Subcutaneous abdominal adipose tissue (tissue), 5 donors: ENCODE data around the gene CD151.

ENCODE experiments used
- H3K27ac ChIP-seq: one replicate; pipeline ENCODE4 v1.7.0; 2013; ENCODE audit warnings: low read depth, mild to moderate bottlenecking, inconsistent platforms, low read length, moderate library complexity
- H3K27me3 ChIP-seq, 5 donors: one replicate each; pipeline ENCODE4 v1.7.0; 2013; ENCODE audit warnings: low read length in 5 of 5, inconsistent platforms in 1 of 5; ENCODE audit not compliant: control insufficient read depth in 5 of 5, insufficient read depth in 4 of 5
- H3K36me3 ChIP-seq, 5 donors: one replicate each; pipeline ENCODE4 v1.7.0; 2013; ENCODE audit warnings: low read length in 5 of 5; ENCODE audit not compliant: control insufficient read depth in 5 of 5, insufficient read depth in 5 of 5
- H3K4me1 ChIP-seq, 5 donors: one replicate each; pipeline ENCODE4 v1.7.0; 2013; ENCODE audit warnings: low read length in 5 of 5, mild to moderate bottlenecking in 3 of 5, moderate library complexity in 1 of 5; ENCODE audit not compliant: control insufficient read depth in 5 of 5, insufficient read depth in 5 of 5
- H3K4me3 ChIP-seq, 5 donors: one replicate each; pipeline ENCODE4 v1.7.0; 2013; ENCODE audit warnings: low read length in 5 of 5, low read depth in 1 of 5
- H3K9ac ChIP-seq, 5 donors: one replicate each; pipeline ENCODE4 v1.7.0; 2013; ENCODE audit warnings: low read length in 5 of 5, mild to moderate bottlenecking in 4 of 5, moderate library complexity in 3 of 5
- H3K9me3 ChIP-seq, 5 donors: one replicate each; pipeline ENCODE4 v1.7.0; 2013; ENCODE audit warnings: low read length in 5 of 5; ENCODE audit not compliant: control insufficient read depth in 5 of 5
- donor health status: healthy.
- donor health status: healthy.
- donor health status: healthy.
- donor health status: healthy.
- donor health status: healthy.

The CD151 gene

DNA sequence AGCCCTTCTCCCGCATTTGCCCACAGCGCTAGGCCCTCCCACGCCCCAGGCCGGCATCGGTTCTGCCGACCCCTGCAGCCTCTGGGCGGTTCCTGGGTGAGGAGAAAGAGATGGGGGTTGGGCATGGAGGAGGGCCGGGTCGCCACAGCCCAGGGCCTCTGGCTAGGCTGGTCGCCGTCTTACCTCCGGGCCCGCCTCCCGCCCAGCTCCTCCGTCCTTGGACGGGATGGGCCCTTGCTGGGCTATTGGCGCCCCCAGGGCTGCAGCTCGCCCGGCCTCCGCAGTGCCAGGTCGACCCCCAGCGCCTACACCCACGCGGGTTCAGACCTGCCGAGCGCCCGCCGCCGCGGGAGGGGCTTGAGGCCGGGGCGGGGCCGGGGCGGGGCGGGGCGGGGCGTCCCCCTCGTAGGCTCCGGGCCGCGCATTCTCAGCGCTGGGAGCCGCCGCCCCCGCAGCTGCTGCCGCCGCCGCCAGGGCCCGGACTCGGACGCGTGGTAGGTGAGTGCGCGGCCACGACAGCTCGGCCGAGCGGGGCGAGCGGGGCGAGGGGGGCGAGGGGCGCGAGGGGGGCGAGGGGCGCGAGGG, at the start of gene CD151:
Gene CD151 (plus strand): TSS at position 424 of the 585 bp plus-strand sequence. CDS start 3,118 bp downstream, outside the sequence.
- peak within 1 kb of the TSS; percentile 64 to 95 (median 77) for H3K9ac ChIP-seq
- H3K9me3 ChIP-seq, result no peaks in the 10 kb centered on the region
- H3K36me3 ChIP-seq, result peaks cover 0 to 17% (median 16%) of the 10 kb centered on the region in 5 donors
- peak within 1 kb of the TSS; percentile 94 for H3K27ac ChIP-seq
- H3K27me3 ChIP-seq, result no peaks in the 10 kb centered on the region
- H3K4me1 ChIP-seq, result peaks cover 6 to 84% (median 71%) of the 10 kb centered on the region in 5 donors
- H3K4me3 ChIP-seq, result peak within 1 kb of the TSS; percentile 70 to 81 (median 77)

DNA sequence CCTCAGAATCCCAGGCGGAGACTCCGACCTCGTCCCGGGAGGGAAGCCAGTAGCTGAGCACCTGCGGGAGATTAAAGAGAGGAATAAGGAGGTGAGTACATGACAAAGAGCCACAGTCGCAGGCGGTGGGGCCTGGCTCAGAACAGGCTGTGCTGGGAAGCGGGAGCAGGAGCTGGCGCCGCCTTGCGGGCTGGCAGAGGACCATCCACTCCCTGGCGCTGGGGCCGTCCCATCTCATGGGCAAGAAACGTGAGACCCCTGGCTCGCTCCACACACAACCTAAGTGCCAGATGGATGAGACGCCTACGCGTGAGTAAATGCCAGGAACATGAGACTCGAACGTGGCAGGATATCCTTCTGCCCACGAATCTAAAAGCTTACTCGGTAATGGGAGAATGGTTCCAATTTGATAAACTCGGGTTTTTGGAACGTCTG, 49.2 kb upstream of the CD151 start:
- Histone ChIP-seq H3K9me3 (no peaks in the 10 kb centered on the region), H3K4me3 (peak overlapping the region in 1 of 5 donors; percentile 42), H3K4me1 (peaks cover 2 to 25% (median 5%) of the 10 kb centered on the region in 5 donors), H3K36me3 (peaks cover 0 to 31% (median 6%) of the 10 kb centered on the region in 5 donors), H3K27ac (no peak overlapping the region), H3K9ac (peak overlapping the region in 1 of 5 donors; percentile 41), H3K27me3 (peaks cover 0 to 11% (median 3%) of the 10 kb centered on the region in 5 donors)

DNA sequence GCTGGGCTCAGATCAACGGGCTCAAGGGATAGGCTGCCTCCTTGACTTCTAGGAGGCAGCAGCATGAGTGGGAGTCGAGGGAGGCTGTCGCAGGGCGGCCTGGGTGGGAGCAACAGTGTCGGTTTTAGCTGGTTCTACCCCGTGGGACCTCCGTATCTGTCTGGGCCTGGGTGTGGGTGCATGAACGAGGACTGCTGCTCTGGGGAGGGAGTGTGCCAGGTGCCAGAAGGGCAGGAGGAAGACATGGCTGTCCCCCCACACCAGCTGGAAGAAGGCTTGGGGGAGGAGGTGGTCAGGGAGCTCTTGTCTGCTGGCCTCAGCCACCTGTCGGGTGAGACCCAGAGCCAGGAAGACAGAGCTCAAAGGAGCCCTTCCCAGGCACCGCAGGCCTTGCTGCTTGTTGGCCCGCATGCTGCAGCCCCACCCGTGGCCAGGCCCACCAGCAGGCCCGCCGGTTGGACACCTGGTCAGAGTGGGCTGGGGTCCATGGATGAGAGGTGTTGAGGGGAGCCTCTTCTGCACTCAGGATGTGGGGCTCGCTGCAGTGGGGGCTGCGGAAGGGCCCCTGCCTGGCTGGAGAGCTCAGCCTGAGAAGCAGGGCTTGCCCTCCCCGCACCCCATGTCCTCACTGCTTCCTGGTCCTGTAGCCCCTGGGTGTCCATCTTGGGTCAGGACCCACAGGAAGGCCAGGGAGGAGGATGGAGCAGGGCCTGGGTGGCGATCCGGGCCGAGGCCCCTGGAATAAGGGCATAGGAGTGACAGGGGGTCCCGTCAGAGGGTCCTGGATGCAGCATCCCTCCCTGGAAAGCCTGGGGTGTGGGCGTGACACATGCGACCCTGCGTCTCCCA, 46.3 kb upstream of the CD151 start:
- Histone ChIP-seq H3K9ac (no peak overlapping the region), H3K27me3 (peaks cover 7 to 22% (median 12%) of the 10 kb centered on the region in 5 donors), H3K27ac (no peak overlapping the region), H3K4me1 (peaks cover 2 to 18% (median 3%) of the 10 kb centered on the region in 5 donors), H3K4me3 (no peak overlapping the region), H3K36me3 (peaks cover 0 to 22% (median 0%) of the 10 kb centered on the region in 5 donors), H3K9me3 (no peaks in the 10 kb centered on the region)

DNA sequence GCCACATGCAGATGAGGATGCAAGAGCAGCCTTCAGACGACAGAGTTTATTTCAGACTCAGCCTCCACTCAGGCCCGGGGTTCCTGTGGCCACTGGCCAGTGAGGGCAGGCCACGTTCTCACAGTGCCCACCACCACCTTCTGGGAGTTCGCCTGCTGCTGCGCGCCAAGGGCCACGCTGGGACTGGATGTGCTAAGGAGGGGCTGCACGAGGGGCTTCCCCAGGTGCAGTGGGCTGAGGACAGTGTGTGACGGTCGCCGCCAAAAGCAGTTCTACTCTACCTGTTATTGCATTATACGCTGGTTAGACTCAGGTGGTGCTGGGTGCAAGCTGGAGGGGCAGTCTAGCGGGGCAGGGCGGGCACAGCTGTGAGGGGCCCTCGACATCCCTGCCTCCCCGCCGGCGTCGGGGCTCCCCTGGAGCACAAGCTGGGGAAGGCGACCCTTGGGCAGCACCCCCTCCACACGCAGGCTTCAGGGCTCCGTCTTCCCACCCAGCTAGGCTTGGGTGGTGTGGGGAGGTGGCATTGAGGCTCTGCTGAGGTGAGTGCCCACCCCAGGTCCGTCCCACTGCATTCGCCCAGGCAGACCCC, 45.6 kb upstream of the CD151 start:
- no peak overlapping the region for H3K9ac ChIP-seq
- no peak overlapping the region for H3K27ac ChIP-seq
- H3K4me1 ChIP-seq, result peaks cover 2 to 18% (median 3%) of the 10 kb centered on the region in 5 donors
- H3K27me3 ChIP-seq, result peaks cover 7 to 22% (median 12%) of the 10 kb centered on the region in 5 donors
- peaks cover 0 to 26% (median 5%) of the 10 kb centered on the region in 5 donors for H3K36me3 ChIP-seq
- H3K9me3 ChIP-seq, result no peaks in the 10 kb centered on the region
- no peak overlapping the region for H3K4me3 ChIP-seq

DNA sequence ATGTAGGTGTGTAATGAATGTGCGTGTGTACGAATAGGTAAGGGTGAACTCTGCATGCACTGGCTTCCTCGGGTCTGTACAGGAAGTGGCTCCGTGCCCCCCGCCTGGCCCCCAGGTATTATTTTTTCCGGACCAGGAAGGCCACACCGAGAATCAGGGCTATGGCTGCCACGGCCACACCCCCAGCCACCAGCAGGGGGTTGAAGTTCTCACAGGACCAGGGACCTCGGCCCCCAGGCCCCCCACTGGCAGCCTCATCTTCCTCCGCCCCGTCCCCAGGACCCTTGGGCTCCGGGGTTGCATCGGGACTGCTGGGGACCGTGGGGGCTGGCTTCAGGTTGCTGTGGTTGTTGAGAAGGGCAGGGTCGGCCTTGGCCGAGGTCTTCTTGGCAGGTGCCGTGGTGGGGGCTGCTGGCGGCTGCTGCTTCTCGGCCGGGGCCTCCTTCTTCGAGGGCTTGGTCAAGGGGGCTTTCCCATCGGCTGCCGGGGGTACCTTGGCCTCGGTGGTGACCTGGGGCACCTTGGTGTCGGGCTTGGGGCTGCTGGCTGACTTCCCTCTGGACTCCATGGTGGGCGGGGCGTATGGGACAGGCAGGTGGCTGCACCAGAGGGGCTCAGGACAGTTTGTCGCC, 44.6 kb upstream of the CD151 start:
- peaks cover 0 to 29% (median 7%) of the 10 kb centered on the region in 5 donors for H3K36me3 ChIP-seq
- H3K9ac ChIP-seq, result no peak overlapping the region
- H3K4me3 ChIP-seq, result no peak overlapping the region
- peaks cover 7 to 22% (median 12%) of the 10 kb centered on the region in 5 donors for H3K27me3 ChIP-seq
- H3K4me1 ChIP-seq, result peaks cover 2 to 12% (median 3%) of the 10 kb centered on the region in 5 donors
- H3K27ac ChIP-seq, result no peak overlapping the region
- H3K9me3 ChIP-seq, result no peaks in the 10 kb centered on the region

DNA sequence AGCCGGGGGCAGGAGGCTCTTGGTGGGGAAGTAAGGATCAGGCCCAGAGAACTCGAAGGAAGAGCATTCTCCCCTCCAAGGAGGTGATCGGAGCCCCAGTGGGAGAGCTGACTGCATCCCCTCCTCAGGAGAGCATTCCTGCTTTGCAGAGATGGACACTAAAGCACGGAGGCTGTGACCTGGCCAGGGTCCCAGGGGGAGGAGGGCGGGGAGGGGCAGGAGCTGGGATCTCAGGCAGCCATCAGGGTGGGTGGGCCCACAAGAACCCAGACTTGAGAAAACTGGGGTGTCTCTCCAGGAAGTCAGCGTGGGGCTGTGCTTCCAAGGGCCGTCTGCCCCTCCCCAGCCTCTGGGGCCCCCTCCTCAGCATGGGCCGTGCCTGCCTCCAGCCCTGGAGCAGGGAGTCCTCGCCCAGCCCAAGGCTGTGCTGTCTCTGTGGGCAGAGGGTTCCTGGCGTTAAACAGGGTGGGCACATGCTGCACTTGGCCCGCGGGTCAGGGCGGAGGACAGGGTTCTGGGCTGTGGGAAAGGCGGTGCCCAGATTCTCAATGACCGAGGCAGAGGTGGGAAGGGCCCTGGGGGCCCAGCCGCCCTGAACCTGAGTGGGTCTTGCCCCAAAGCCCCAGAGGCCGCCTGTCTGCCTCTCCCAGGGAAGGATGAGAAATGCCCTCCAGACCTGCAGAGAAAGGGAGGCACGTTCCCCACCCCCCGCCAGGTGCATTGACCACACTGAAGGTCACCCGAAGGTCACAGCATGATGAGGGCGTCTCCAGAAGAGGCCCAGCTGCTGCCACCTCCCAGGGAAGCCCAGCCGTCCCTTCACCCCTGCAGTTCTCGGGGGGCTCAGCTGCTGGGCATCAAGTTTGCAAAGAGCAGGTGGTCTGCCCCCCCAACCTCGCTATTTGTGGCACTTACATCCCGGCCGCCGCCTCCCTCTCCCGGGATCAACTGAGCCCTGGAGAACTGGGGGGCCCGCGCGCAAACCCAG, 43.5 kb upstream of the CD151 start:
- Histone ChIP-seq H3K27ac (no peak overlapping the region), H3K4me1 (peaks cover 0 to 13% (median 0%) of the 10 kb centered on the region in 5 donors), H3K9me3 (no peaks in the 10 kb centered on the region), H3K9ac (no peak overlapping the region), H3K4me3 (no peak overlapping the region), H3K36me3 (peaks cover 0 to 22% (median 7%) of the 10 kb centered on the region in 5 donors), H3K27me3 (peaks cover 7 to 22% (median 12%) of the 10 kb centered on the region in 5 donors)

DNA sequence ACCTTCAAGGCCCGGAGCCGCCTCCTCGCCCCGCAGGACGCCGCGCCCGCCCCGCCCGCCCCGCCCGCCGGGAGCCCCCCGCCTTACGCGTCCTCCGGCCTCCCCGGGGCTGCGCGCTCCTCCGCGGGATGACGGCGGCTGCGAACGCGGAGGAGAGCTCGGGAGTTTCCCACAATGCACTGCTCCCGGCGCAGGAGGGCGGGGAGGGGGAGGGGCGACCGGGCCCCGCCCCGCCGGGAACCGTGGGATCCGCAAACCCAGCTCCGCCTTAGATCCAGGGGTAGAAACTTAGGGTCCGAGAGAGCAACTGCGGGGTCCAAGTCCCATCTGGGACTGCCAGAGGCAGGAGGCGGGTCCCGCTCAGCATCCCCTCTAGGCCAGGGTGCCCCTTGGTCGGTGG, 42.8 kb upstream of the CD151 start, which contains the start of gene CEND1:
Gene CEND1 (minus strand): TSS at position 148 of the 400 bp plus-strand sequence. CDS start 1,514 bp downstream, outside the sequence.
- no peak within 1 kb of the TSS for H3K4me3 ChIP-seq
- H3K36me3 ChIP-seq, result peaks cover 0 to 20% (median 7%) of the 10 kb centered on the region in 5 donors
- peaks cover 7 to 22% (median 12%) of the 10 kb centered on the region in 5 donors for H3K27me3 ChIP-seq
- H3K9me3 ChIP-seq, result no peaks in the 10 kb centered on the region
- H3K9ac ChIP-seq, result no peak within 1 kb of the TSS
- H3K27ac ChIP-seq, result no peak within 1 kb of the TSS
- H3K4me1 ChIP-seq, result peaks cover 0 to 20% (median 4%) of the 10 kb centered on the region in 5 donors

DNA sequence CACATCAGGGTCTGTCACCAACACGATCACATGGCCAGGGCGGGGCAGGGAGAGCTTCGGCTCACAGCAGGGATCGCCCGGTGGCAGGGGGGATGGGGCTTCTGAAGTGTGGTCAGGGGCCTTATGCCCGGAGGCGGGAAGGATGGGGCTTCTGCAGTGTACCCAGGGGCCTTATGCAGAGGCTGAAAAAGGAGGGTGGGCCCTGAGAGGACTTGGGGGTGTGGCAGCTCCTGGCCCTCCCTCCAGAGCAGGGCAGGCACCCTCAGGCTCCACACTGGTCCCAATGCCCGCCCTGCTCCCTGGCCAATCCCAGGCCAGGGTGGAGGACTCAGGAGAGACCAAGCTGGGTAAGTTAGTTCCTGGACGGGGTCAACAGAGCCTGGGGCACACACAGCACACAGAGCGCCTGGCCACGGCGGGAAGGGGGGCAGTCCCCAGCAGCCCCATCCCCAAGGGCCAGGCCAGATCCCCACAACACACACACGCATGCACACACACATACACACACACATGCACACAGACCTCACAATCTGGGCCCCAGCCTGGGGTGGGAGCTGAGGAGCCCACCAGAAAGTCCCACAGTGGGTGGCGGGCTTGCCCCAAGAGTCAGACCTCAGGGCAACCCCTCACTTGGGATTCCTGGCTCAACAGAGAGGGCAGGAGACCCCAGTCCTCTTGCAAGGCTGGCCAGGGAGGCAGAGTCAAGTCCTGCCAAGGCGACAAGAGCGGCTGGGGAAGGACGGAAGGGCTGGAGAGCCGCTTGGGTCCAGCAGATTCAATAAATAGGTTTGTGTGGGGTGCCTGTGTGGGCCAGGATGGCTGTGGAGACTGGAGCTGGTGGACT, 41.8 kb upstream of the CD151 start:
- Histone ChIP-seq H3K27me3 (peaks cover 7 to 22% (median 12%) of the 10 kb centered on the region in 5 donors), H3K4me1 (peaks cover 0 to 30% (median 14%) of the 10 kb centered on the region in 5 donors), H3K9ac (no peak overlapping the region), H3K27ac (no peak overlapping the region), H3K9me3 (no peaks in the 10 kb centered on the region), H3K4me3 (no peak overlapping the region), H3K36me3 (peaks cover 0 to 15% (median 7%) of the 10 kb centered on the region in 5 donors)
